Gastroesophageal sphincter (tissue), 3 donors: ENCODE measurements around the gene NOL6.

ENCODE experiments used
- CTCF ChIP-seq, 4 experiments: fragments of 200-600 bp in 2 of 4; fragments of 450-650 bp in 2 of 4; sonication (generic) in 1 of 4; IDR thresholded peaks; one replicate each; pipeline ENCODE4 v1.5.1; 2017 to 2019; ENCODE audit warnings: antibody characterized with exemption in 4 of 4, mild to moderate bottlenecking in 2 of 4, moderate library complexity in 2 of 4
- EP300 ChIP-seq: sonication (generic); formaldehyde crosslinking; IDR thresholded peaks from one replicate; pipeline ENCODE4 v1.6.1; 2017; ENCODE audit warnings: antibody characterized with exemption, mild to moderate bottlenecking
- POLR2A ChIP-seq, 2 donors: fragments of 450-650 bp; IDR thresholded peaks; one replicate each; pipeline ENCODE4 v1.6.1; 2017; ENCODE audit warnings: antibody characterized with exemption in 2 of 2, mild to moderate bottlenecking in 2 of 2, moderate library complexity in 1 of 2

- TF ChIP-seq CTCF (IDR thresholded peaks at IDR 0.05) (no peak), POLR2A (IDR thresholded peaks at IDR 0.05) (no peak), EP300 (no peak)
These were observed 34.0 kb downstream of the NOL6 start for GRCh38 chr9:33439731-33440130.
